Measurements from ENCODE around the gene FAM83F.
"Not testable (repeated sequence)": the region's sequence is repeated elsewhere in the genome, so short reads cannot be mapped to it uniquely, and the experiment has no call there.

FAM83F gene

DNA sequence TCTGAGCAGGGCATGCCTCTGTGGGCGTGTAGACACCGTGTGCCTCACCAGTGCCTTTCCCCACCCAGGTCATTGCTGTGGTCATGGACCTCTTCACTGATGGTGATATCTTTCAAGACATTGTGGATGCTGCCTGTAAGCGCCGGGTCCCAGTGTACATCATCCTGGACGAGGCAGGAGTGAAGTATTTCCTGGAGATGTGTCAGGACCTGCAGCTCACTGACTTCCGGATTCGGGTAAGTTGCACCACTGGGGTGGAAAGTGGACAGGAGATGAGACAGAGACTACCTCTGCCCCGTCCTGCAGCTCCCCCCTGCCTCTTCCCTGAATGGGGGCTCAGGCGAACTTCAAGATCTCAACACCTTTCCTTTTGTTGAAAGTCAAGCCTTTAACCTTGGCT lies 24.3 kb downstream of the FAM83F start:
- DNase-seq: no peak

DNA sequence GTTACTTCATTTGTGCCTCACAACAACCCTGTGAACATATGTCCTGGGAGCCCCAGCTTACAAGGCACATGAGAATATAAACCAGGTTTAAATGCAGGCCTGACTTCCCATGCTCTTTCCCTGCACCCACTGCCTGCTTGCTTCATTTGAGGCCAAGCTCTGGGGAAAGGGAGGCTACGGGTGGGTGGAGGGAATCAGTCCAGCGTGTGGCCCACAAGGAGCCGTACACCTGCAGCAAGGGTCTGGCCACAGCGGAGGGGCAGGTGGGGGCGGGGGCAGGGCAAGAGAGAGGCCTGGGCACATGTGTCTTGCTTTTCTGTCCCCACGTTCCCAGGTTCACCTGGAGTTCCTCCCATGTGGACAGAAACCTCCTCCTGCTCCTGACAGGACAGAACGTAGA lies 26.2 kb downstream of the FAM83F start:
- DNase-seq: no peak

DNA sequence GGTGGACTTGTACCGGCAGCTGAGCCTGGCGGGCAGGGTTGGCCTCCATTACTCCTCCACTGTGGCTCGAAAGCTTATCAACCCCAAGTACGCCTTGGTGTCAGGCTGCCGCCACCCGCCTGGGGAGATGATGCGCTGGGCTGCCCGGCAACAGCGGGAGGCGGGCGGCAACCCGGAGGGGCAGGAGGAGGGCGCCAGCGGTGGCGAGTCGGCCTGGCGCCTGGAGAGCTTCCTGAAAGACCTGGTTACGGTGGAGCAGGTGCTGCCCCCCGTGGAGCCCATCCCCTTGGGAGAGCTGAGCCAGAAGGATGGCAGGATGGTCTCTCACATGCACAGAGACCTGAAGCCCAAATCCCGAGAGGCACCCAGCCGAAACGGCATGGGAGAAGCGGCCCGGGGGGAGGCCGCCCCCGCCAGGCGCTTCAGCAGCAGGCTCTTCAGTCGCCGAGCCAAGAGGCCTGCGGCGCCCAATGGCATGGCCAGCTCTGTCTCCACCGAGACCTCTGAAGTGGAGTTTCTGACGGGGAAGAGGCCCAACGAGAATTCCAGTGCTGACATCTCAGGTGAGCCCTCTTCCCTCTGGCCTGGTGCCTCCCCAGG lies 26.7 kb downstream of the FAM83F start:
- DNase-seq: no peak

DNA sequence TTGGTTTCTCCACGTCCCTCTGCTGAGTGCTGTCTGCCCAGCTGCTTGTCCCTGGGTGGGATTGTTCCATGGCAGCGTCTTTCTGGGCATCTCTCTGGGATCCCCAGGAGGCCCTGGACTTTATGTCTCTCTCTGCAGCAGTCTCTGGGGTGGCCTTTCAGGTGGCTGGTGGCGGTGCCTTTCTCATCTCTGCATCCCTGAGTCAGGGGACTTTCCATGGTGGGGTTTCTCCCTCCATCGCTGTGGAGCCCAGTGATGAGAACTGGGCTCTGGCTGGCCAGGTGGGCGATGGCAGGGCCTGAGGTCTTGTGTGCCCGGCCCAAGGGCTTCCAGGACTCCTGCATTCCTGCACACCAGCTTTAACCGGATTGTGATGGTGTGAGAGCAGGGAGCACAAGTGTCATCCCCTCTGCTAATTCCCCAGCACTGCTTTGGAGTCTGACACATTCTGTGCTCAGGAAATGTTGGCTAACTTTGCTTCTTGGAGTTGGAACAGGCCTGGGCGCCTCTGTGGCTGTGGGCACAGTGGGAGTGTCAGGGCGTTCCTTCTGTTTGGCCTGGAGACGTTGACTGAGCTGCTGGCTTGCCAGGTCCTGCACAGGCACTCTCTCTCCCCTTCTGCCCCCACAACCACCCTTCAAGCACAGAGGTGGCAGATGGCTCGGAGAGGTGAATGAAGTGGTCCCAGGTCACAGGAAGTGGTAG lies 27.9 kb downstream of the FAM83F start:
- no peak for DNase-seq

DNA sequence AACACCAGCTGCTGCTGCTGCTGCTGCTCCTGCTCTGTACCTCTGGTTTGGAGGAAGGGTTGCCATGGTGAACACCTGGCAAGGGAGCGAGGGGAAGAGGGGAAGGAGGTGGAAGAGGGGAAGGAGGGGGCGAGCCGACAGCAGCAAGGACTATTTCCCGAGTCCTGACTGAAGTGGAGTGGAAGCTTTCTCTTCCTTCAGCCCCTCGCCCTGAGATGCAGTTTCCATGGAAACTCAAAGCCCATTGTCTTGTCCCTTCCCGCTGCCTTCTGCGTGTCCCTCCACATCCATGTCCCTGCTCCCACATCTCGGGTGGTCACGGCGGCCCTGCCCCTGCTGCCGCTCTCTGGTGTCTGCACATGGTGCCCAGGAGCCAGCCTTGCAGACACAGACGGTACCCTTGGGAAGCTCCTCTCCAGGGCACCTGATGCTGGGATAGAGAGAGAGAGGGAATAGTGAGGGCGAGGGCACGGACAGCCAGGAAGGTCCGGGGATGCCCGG lies 28.6 kb downstream of the FAM83F start:
- no peak for DNase-seq

DNA sequence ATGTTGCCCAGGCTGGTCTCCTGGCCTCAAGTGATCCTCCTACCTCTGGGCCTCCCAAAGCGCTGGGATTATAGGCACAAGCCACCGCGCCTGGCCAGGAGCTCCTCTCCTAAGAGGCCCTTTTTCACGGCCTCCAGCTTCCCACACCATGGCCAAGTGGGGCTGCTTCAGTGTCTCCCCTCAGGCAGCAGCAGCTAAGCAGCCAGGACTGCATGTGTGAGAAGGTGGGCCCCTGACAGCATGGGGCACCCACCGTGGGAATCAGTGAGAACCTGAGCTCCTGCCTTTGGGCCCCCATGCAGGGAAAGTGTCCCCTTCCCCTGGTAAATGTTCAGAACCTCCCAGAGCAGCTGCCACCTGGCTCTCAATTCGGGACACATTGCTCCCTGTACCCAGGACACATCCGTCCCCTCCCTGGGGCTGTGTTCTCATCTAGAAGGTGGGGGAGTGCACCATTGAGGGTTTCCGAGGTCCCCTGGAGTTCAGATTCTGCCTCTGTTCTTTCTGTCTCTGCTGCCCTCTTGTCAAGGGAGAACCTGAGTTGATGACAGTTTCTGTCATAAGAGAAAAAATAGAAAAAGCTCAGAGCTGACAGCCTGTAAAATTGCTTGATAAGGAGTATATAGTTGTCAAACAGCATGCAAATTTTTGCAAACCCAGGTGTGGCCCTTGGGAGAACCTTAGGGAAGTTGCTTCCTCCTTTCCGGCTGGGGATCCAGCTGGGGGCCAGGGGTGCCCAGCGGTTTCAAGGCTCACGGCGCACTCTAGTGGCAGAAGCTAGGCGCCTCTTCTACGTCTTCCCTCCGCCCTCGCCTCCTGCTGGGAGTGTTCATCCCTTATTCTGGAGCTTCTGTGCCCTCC lies 29.7 kb downstream of the FAM83F start:
- DNase-seq: peak; percentile 77 to 89 (median 82)

DNA sequence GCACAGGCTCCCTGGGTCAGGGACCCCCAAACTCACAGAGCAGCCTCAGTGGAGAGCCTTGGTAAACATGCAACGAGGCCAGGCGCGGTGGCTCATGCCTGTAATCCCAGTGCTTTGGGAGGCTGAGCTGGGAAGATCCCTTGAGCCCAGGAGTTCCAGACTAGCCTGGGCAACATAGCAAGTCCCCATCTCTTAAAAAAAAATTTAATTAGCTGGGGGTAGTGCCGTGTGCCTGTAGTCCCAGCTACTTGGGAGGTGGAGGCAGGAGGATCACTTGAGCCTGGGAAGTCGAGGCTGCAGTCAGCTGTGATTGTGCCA lies 30.3 kb downstream of the FAM83F start:
- DNase-seq: not testable (repeated sequence)

DNA sequence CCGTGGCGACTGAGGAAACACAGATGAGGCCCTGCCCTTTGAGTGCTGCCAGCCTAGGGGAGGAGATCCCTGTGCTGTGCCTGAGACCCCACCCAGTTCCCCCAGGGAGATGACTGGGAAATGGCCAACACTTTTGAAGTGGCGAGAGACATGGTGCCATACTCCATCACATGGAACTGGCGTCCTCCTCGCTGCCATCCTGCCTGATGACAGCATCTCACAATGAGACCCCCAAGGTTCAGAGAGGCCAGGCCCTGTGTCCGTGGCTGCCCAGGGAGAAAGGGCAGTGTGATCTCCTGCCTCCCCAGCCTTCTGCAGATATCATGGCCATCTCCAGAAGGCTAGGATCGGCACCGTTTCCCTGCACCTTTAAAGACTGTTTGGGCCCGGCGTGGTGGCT lies 31.1 kb downstream of the FAM83F start:
- no peak for DNase-seq

DNA sequence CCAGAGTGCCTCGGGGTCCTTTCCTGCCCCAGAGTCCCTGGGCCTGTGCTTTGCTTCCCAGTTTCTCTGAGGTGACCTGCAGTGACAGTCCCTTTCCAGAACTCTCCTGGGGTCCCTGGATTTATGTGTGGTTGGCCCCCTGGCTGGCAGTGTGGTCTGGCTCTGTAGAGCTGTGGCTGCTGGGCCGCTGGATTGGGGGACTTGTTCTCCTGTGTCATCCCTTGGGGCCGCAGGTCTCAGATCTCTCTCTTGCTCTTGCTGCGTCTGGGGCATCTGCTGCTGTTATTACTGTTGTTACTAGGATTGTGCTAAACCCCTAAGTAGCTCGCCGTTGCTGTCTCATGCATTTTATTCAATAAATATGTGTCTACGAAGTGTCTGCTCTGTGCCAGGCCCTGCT lies 31.9 kb downstream of the FAM83F start:
- DNase-seq: no peak

DNA sequence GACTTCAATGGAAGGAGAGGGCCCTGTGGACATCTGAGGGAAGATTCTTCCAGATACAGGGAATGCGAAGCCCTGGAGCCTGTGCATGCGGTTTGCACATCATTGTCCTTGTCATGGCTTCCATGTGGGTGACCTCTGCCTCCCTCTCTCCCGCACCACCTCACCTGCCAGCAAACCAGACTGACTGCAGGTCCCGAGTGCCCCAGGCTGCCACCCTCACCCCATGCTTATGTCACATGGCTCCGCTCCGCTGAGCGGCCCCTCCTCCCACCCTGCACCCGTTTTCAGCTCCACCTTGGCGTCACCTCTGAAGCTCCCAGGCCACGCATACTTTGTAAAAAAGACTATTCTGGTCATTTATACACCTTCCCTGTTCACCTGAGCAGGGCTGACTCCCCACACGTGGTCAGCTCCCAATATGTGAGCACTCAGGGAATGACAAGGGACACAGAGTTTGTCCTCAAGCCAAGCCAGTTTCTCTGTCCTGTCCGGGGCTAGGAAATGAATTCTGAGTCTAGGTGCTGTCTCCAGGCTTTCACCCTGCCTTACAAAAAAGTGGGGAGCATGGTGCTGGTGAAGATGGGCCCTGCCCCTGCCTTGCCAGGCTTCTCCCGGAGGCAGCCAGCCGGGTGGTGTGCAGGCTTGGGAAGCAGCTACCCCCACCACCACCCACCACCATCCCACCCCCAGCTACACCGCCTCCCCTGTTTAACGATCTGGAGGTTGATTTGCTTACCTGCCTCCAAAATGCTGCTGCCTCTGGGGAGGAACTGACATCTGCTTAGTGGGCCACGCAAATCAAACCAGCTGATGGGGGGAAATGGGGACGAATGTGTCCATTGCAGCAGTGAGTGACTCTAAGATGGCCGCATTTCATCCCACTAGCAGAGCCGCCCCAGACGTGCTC lies 32.7 kb downstream of the FAM83F start:
- DNase-seq: no peak

DNA sequence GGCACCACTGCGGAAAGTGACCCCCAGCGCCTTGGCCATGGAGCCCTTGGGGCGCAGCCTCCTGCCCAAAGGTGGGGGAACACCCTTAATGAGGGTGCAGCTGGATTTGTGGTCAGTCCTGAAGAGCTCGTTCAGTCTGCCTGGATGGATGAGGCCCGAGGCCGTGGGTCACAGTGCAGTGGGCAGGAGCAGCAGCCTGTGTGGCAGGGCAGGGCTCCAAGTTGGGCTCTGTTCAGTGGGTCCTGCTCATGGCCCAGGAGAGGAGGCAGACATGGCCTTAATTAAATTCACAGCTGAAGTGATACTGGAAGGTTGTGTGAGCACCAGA lies 33.3 kb downstream of the FAM83F start:
- DNase-seq: no peak

DNA sequence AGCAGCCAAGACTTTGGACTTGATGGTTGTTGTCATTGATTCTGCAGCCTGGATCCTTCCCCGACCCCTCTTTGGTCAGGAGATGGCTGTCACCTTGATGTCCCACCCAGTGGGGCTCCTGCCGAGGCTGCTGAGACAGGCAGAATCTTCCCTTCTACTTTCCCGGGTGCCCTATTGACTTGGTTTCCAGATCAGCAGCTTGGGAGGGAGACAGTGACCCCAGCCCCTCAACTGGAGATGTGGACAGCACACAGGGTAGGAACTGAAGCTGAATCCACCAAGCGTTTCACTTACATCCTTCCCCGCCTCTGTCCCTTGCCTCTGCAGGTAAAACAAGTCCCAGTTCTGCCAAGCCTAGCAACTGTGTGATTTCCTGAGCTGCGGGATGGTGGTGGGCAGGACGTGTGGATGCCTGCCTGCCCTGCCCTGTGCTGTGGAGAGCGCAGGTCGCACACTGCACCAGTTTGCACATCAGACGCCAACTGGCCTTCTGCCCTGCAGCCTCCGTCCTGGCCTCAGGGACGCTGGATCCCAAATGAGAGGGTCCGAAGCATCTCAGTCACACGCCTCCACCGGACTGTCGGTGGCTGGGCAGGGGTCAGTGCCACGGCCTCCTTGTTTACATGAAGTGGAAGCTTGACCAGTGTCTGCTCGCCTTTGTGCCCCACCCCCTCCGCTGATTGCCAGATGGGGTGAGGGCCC lies 34.6 kb downstream of the FAM83F start:
- DNase-seq: no peak

DNA sequence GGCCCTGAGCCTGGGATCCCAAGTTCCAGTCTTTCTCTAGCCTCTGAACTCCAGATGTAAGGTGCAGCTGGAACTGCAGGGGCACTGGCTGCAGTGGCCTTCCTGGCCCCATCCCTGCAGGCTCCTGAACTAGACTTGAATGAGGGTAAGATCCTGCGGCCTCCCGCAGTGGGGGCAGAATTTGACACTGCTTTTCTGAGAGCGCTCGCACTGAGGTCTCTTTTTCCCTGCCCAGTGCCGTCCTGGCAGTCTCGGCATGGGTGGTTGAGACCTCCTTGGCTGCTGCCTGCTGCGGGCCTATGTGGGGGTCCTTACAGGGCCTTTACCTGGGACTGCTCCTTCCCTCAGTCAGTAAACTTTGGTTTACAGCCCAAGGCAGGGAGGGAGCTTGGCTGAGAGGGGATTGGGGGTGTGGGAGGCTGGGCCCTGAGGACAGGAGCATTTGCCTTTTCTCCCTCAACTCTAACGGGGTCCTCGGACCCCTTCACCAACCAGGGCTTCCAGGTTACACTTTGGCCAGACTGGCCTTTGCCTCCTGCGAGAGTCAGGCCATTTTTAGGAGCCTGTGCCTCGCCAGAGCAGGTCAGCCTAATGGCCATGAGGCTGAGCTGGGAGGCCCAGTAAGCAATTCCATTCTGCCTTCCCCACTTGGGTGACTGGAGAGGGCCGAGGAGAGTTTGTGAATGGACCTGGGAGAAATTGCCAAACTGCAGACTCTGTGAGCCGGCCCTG lies 35.4 kb downstream of the FAM83F start:
- no peak for DNase-seq

DNA sequence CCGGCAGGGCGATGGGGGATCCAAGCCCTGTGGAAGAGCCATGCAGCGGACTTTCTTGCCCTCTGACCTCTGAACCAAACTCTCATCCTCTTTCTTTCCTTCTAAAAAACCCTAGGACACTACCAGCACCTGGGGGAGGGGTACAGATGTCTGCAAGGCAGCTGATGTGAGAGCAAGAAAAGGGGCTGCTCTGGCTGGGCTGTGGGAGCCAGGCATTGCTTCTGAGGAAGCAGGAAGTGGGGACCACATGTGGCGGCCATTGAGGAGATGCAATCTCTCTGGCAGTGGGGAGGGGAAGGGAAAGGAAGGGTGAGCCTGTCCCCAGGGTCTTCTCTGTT lies 36.0 kb downstream of the FAM83F start:
- DNase-seq: no peak

DNA sequence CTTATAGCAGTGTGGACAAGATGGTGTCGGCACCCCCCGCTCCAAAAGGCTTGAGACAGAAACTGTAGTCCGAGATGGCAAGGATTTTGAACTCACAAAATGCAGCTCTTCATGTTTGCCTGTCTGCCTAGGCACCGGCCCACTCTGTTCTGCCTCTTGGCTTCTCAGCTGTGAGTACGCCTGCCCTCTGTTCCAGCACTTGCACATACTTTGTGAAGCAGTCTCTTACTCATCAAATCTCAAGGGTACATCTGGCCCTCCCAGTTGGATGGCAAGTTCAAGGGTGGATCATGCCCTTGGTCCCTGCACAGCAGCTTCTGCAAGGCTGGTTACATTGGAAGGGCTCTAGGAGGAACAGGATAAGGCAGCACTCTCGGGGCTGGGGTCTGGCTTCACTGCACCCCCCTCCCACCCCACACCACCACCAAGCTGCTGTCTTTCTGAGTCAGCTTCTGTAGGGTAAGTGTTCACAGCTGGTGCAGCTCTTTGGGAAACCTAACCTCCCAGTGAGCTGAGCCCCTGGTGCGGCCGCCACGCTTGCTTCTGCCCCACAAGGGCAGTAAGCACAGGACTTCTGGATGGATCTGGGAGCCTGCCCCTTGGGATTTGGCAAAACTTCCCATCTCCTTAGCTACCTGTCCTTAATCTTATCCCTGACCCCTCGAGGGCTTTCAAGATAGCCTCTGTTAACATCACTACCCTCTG lies 37.2 kb downstream of the FAM83F start:
- no peak for DNase-seq

DNA sequence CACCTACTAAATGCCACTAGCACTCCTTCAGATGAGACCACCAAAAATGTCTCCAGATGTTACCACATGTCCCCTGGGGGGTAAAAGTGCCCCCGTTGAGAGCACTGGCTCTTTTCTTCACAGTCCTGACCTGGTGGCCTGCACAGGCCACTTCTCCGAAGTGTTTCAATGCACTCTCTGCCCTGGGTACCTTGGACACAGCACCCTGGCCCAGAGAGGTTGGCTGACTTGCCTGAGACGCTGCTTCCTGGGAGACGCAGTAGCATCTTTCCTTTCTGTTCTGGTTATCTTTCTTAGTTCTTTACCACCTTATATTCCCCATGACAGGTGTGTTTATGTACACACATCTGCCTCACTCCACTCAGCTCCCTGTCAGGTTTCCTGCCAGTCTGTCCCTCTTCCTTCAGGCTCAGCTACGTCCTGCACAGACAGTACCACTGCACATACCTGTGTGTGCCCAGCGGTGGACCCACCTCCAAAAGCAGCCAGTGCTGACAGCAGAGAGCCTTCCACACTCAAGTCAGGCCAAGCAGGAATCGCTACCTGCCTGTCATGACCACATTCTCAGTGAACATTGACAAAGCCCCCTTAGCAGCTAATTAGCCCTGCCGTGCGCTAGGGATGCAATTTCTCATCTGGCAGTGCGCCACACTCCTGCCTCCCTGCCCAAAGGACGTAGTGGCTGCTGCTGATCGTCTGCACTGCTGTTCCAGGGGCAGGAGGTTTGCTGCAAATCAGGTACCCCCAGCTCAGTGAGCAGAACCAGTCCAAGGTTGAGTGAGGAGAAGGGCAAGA lies 39.0 kb downstream of the FAM83F start:
- DNase-seq: no peak

DNA sequence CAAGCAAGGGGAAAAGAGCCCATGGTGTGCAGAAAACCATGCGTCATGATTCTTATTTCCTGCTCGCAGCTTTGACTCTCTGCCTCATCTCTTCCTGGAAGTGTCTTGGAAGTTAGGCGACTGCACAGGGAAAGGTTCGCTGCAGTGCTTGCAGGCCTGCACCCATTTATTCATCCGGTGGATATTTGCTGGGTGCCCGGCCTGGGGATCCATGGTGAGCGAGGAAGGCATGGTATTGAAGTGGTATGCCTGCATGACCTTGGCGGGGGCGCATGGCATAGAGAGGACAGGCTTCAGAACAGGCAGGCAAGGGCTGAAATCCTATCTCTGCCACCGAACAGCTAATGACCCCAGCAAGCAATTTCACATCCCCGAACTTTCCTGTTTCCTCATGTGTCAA lies 40.6 kb downstream of the FAM83F start:
- no peak for DNase-seq

DNA sequence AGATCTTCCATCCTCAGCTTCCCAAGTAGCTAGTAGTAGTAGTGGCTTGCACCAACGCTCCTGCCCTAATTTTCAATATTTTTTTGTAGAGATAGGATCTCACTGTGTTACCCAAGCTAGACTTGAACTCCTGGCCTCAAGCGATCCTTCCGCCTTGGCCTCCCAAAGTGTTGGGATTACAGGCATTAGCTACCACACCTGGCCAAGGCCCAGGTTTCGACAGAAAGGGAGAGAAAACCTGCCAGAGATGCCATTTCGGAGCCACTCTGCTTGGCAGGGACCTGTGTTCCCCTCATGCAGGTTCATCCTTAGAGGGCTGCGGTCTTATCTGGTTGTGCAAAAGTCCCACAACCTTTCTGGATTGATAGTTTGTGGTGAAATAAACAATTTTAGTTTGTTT lies 41.4 kb downstream of the FAM83F start:
- no peak for DNase-seq

DNA sequence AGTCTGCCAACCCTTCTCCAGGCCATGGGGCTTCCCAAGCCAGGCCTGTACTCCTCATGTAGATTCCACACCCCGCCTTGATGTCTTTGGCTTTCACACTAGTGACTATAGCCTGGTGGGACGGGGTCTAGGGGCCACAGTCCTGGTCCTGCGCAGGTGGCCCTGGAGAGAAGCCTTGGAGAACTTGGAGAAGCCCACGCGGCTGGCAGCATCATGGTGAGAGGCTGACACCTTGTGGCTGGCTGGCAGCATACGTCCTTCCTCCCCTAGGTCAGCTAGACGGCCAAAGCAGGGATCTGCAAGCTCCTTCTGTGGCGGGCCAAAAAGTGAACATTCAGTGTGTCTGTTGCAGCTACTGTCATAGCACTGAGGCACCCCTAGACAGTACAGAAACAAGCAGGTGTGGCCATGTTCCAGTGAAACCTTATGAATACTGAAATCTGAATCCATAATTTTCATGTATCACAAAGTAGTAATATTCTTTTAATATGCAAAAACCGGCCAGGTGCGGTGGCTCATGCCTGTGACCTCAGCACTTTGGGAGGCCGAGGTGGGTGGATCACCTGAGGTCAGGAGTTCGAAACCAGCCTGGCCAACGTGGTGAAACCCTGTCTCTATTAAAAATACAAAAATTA lies 42.0 kb downstream of the FAM83F start:
- DNase-seq: peak; percentile 79 to 87 (median 82)

DNA sequence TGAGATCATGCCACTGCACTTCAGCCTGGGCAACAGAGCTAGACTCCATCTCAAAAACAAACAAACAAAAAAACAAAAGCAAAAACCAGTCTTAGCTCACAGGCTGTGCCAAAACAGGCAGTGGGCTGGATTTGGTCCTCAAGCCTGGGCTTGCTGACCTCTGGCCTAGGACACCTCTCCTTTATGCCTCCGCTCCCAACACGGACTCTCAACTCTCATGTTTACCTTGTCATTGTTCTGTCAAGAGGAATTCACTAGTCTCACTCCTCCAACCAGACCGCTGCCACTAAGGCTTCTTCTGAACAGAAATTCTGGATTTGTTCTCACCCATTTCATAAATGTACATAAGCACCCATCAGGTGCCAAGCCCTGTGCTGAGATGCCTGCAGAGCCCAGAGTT lies 42.6 kb downstream of the FAM83F start:
- no peak for DNase-seq

Measured in suppressor macrophage (primary cell).